Measurements from ENCODE around the gene MB21D2.

MB21D2 gene

DNA sequence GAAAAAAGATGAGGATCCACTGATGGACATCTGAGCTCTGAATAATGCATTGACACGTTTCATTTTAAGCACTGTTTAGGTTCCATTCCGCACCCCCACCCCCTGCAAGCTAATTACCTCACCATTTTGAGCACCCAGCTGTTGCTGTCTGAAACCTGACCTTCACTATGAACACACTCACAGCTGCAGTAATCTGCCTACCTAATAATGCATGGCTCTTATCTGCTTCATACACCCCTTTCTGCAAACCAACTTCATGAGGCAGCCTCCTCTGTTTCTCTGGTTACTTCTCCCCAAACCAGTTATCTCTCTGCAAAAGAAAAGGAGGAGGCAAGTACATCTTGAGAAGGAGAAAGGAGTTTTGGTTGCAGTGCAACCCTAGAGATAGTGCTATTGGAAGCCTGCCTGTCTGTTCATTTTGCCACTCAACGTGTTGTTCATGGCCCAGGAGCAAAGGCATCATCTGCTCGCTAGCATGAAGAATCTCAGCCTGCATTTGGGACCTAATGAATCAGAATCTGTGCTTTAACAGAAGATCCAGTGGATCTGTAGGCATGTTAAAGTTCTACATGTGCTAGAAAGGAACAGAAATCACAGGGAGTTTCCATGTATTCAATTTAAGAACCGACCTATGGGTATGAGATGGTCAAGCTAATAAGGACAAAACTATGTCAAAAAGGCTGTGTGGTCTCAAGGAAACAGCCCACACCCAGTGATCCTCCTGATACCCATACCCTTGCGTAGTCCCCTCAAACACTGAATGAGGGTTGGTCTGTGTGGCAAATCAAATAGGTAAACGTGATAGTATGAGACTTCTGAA is 87.2 kb downstream of the MB21D2 start:
- H3K4me3 ChIP-seq (ENCODE audit: low read length), result no peak overlapping the region
- peaks cover 21% of the 10 kb centered on the region for H3K4me1 ChIP-seq (ENCODE audit: insufficient read depth, low read length)
- H3K27me3 ChIP-seq (ENCODE audit: insufficient read depth, low read length), result no peaks in the 10 kb centered on the region
- H3K9me3 ChIP-seq (ENCODE audit: insufficient read depth, low read depth, low read length), result no peaks in the 10 kb centered on the region
- H3K27ac ChIP-seq (ENCODE audit: low read depth, low read length), result no peak overlapping the region
- no peak overlapping the region for H3K9ac ChIP-seq (ENCODE audit: low read depth, low read length)
- no peaks in the 10 kb centered on the region for H3K36me3 ChIP-seq (ENCODE audit: insufficient read depth, low read length)
- WGBS, result 93% methylated on average over 7 of the region's 7 CpGs

- H3K9me3 ChIP-seq (ENCODE audit: insufficient read depth, low read depth, low read length), result no peaks in the 10 kb centered on the region
- no peak overlapping the region for H3K4me3 ChIP-seq (ENCODE audit: low read length)
- H3K27ac ChIP-seq (ENCODE audit: low read depth, low read length), result no peak overlapping the region
- 94% methylated on average over 7 of the region's 7 CpGs for WGBS
- H3K9ac ChIP-seq (ENCODE audit: low read depth, low read length), result no peak overlapping the region
- peaks cover 7% of the 10 kb centered on the region for H3K4me1 ChIP-seq (ENCODE audit: insufficient read depth, low read length)
- no peaks in the 10 kb centered on the region for H3K36me3 ChIP-seq (ENCODE audit: insufficient read depth, low read length)
- no peaks in the 10 kb centered on the region for H3K27me3 ChIP-seq (ENCODE audit: insufficient read depth, low read length)
Observed at GRCh38 chr3:192827863-192828594, 89.6 kb downstream of the MB21D2 start.

DNA sequence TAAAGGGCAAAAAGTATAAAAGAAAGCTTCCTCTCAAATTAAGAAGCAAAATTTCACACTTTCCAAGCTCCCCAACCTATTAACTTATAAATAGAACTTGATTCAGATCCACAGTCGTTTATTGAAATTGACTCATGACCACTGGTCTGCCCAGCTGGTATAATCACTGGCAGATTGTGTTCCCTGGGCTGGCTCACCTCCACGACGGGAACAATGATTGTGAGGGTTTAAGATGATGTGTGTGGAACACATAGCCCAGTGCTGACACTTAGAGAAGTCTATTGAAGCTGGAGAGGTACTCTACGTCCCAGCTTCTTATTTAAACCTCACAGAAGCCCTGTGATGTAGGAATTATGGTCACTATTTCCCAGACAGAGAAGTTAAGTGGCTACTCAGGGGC is 90.4 kb downstream of the MB21D2 start:
- Histone ChIP-seq H3K36me3 (ENCODE audit: insufficient read depth, low read length) (no peaks in the 10 kb centered on the region), H3K27ac (ENCODE audit: low read depth, low read length) (no peak overlapping the region), H3K9me3 (ENCODE audit: insufficient read depth, low read depth, low read length) (no peaks in the 10 kb centered on the region), H3K9ac (ENCODE audit: low read depth, low read length) (no peak overlapping the region), H3K4me1 (ENCODE audit: insufficient read depth, low read length) (peaks cover 9% of the 10 kb centered on the region; the same call in 1 of the 2 replicates), H3K4me3 (ENCODE audit: low read length) (no peak overlapping the region), H3K27me3 (ENCODE audit: insufficient read depth, low read length) (no peaks in the 10 kb centered on the region)
- WGBS, result 70% methylated on average over 4 of the region's 4 CpGs

- no peak overlapping the region for H3K9ac ChIP-seq (ENCODE audit: low read depth, low read length)
- H3K27ac ChIP-seq (ENCODE audit: low read depth, low read length), result no peak overlapping the region
- no peaks in the 10 kb centered on the region for H3K9me3 ChIP-seq (ENCODE audit: insufficient read depth, low read depth, low read length)
- no peak overlapping the region for H3K4me3 ChIP-seq (ENCODE audit: low read length)
- WGBS, result 95% methylated on average over 3 of the region's 4 CpGs
- no peaks in the 10 kb centered on the region for H3K36me3 ChIP-seq (ENCODE audit: insufficient read depth, low read length)
- peaks cover 6% of the 10 kb centered on the region; the same call in 1 of the 2 replicates for H3K4me1 ChIP-seq (ENCODE audit: insufficient read depth, low read length)
- H3K27me3 ChIP-seq (ENCODE audit: insufficient read depth, low read length), result no peaks in the 10 kb centered on the region
Observed at GRCh38 chr3:192826214-192827006, 91.2 kb downstream of the MB21D2 start.

DNA sequence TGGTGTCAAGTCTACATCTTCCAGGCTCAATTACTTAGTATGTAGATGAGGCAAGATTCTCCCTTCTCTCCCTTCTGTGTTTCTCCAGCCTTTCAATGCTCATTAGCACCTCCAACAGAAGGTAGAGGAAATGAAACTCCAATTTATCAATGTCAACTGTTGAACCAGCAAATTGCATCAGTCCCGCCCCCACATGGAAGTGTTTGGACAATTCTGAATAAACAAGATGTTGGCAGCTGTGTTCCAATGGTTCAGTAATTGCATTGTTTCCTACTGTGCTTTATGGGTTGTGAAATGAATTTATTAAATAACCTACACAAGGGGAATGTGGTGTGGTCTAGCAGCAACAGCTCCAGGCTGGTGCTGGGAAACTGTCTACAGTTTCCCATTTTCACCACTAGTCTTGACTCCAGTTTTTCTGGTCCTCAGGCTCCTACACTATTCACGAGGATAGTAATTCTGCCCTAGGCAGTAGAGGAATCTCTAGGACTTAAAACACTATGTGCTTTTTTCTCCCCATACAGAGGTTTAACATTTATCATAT is 91.9 kb downstream of the MB21D2 start:
- H3K9ac ChIP-seq (ENCODE audit: low read depth, low read length), result no peak overlapping the region
- no peaks in the 10 kb centered on the region for H3K27me3 ChIP-seq (ENCODE audit: insufficient read depth, low read length)
- H3K4me1 ChIP-seq (ENCODE audit: insufficient read depth, low read length), result 0 out of 2 replicates have a peak, but pooled peaks cover 6% of the 10 kb centered on the region
- 89% methylated on average over 2 of the region's 2 CpGs for WGBS
- no peaks in the 10 kb centered on the region for H3K9me3 ChIP-seq (ENCODE audit: insufficient read depth, low read depth, low read length)
- no peak overlapping the region for H3K27ac ChIP-seq (ENCODE audit: low read depth, low read length)
- H3K36me3 ChIP-seq (ENCODE audit: insufficient read depth, low read length), result no peaks in the 10 kb centered on the region
- no peak overlapping the region for H3K4me3 ChIP-seq (ENCODE audit: low read length)

DNA sequence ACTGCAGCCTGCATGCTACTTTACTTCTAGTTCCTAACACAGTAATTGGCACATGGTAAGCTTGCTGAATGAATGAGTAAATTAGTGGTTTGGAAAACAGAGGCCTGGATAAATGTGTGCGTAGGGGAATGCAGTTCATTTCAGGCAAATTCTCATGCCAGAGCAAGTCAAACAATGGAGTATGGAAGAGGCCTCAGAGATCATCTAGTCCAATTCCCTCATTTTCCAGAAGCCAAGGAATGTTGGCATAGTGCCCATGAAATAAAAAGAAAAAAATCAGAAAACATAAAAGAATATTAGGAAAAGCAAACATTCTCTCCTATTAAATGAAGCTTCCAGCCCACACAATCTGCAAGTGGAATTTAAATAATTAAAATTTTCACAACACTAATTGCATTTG is 92.4 kb downstream of the MB21D2 start:
- Histone ChIP-seq H3K9me3 (ENCODE audit: insufficient read depth, low read depth, low read length) (no peaks in the 10 kb centered on the region), H3K27me3 (ENCODE audit: insufficient read depth, low read length) (no peaks in the 10 kb centered on the region), H3K4me1 (ENCODE audit: insufficient read depth, low read length) (0 out of 2 replicates have a peak, but pooled peaks cover 8% of the 10 kb centered on the region), H3K9ac (ENCODE audit: low read depth, low read length) (no peak overlapping the region), H3K4me3 (ENCODE audit: low read length) (no peak overlapping the region), H3K36me3 (ENCODE audit: insufficient read depth, low read length) (no peaks in the 10 kb centered on the region), H3K27ac (ENCODE audit: low read depth, low read length) (no peak overlapping the region)
- 97% methylated on average over 1 of the region's 1 CpG for WGBS

DNA sequence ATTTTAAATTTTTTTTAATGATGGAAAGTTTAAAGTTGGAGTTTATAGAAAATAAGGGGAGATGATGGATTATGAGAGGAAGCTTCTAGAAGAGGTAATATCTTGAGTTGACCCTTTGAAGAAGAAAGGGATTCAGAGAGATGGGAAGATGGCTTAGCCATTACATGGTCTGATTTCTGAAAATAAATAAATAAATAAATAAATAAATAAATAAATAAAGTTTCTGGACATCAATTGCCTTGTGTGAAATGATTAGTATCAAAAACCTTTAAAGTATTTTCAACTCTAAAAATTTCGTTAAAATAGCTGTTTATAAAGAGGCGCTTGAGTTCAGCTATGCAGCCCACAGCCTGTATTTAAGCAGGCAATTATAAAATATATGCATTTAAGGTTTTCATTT is 93.3 kb downstream of the MB21D2 start:
- Histone ChIP-seq H3K9ac (ENCODE audit: low read depth, low read length) (no peak overlapping the region), H3K27ac (ENCODE audit: low read depth, low read length) (no peak overlapping the region), H3K4me1 (ENCODE audit: insufficient read depth, low read length) (peaks cover 15% of the 10 kb centered on the region), H3K9me3 (ENCODE audit: insufficient read depth, low read depth, low read length) (no peaks in the 10 kb centered on the region), H3K27me3 (ENCODE audit: insufficient read depth, low read length) (no peaks in the 10 kb centered on the region), H3K36me3 (ENCODE audit: insufficient read depth, low read length) (no peaks in the 10 kb centered on the region), H3K4me3 (ENCODE audit: low read length) (no peak overlapping the region)
- WGBS, result 80% methylated on average over 1 of the region's 2 CpGs

- Histone ChIP-seq H3K27ac (ENCODE audit: low read depth, low read length) (no peak overlapping the region), H3K9ac (ENCODE audit: low read depth, low read length) (no peak overlapping the region), H3K9me3 (ENCODE audit: insufficient read depth, low read depth, low read length) (no peaks in the 10 kb centered on the region), H3K4me3 (ENCODE audit: low read length) (no peak overlapping the region), H3K4me1 (ENCODE audit: insufficient read depth, low read length) (peaks cover 38% of the 10 kb centered on the region), H3K36me3 (ENCODE audit: insufficient read depth, low read length) (no peaks in the 10 kb centered on the region), H3K27me3 (ENCODE audit: insufficient read depth, low read length) (no peaks in the 10 kb centered on the region)
- 98% methylated on average over 2 of the region's 2 CpGs for WGBS
Observed at GRCh38 chr3:192821161-192821560, 96.5 kb downstream of the MB21D2 start.

DNA sequence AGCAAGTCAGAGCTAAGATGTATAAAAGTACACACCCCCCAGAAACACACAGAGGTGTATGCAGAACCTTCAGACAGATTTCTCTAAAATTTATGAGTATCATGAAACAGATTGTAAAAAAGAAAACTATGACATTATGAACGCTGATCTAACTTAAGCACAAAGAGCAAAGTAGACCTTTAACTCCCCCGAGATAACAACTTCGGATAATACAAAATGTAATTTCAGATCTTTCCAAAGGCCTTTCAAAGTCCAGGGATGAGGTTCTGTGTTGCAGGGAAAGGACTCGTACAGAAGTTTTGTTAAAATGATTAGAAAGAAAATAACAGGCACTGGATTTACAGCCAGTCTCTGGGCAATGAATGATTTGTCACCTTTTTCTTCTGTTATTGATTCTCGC is 97.5 kb downstream of the MB21D2 start:
- Histone ChIP-seq H3K27me3 (ENCODE audit: insufficient read depth, low read length) (no peaks in the 10 kb centered on the region), H3K4me1 (ENCODE audit: insufficient read depth, low read length) (peaks cover 38% of the 10 kb centered on the region), H3K9ac (ENCODE audit: low read depth, low read length) (no peak overlapping the region), H3K9me3 (ENCODE audit: insufficient read depth, low read depth, low read length) (no peaks in the 10 kb centered on the region), H3K4me3 (ENCODE audit: low read length) (no peak overlapping the region), H3K36me3 (ENCODE audit: insufficient read depth, low read length) (no peaks in the 10 kb centered on the region), H3K27ac (ENCODE audit: low read depth, low read length) (no peak overlapping the region)
- WGBS, result 95% methylated on average over 5 of the region's 5 CpGs

DNA sequence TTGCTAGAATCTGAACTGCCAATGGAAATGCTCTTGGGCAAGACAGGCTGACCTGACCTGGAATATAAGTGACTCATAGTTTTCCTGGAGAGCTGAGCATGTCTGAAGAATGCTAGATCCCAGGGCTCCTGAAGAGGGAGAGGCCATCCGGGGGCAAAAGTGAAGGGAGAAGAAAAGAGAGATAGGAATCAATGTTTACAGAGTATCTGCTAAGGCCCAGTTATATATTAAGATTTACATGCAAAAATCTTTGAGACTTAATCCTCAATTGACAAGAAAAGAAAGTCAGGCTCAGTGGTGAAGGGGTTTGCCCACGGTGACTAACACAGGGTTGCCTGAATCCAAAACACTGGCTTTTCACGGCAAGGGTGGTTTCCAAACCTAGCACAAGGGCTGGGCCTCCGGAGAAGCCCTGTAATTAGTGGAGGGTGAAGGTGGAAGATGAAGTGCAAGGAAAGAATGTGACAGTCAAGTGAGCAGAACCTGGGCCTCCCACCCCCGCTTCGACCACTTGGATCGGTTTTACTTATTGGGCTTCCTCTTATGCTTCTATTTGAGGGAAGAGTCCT is 98.6 kb downstream of the MB21D2 start:
- no peak overlapping the region for H3K4me3 ChIP-seq (ENCODE audit: low read length)
- no peaks in the 10 kb centered on the region for H3K27me3 ChIP-seq (ENCODE audit: insufficient read depth, low read length)
- H3K9me3 ChIP-seq (ENCODE audit: insufficient read depth, low read depth, low read length), result no peaks in the 10 kb centered on the region
- peaks cover 38% of the 10 kb centered on the region for H3K4me1 ChIP-seq (ENCODE audit: insufficient read depth, low read length)
- H3K27ac ChIP-seq (ENCODE audit: low read depth, low read length), result no peak overlapping the region
- no peak overlapping the region for H3K9ac ChIP-seq (ENCODE audit: low read depth, low read length)
- 58% methylated on average over 7 of the region's 7 CpGs for WGBS
- H3K36me3 ChIP-seq (ENCODE audit: insufficient read depth, low read length), result no peaks in the 10 kb centered on the region

Measured in HUES64 (cell line).